ENCODE measurements around the gene FAM135A. TPM values are rescaled to one million over a fixed set of nuclear protein-coding genes. Genes with fewer than 3 reads are reported as not detected.

FAM135A gene
- total and polyA plus RNA-seq, 2 of the 13 experiments (the other 11 are each of a cell fraction or from before 2014, with no cell fraction given) = 26.9 to 31.5 TPM

DNA sequence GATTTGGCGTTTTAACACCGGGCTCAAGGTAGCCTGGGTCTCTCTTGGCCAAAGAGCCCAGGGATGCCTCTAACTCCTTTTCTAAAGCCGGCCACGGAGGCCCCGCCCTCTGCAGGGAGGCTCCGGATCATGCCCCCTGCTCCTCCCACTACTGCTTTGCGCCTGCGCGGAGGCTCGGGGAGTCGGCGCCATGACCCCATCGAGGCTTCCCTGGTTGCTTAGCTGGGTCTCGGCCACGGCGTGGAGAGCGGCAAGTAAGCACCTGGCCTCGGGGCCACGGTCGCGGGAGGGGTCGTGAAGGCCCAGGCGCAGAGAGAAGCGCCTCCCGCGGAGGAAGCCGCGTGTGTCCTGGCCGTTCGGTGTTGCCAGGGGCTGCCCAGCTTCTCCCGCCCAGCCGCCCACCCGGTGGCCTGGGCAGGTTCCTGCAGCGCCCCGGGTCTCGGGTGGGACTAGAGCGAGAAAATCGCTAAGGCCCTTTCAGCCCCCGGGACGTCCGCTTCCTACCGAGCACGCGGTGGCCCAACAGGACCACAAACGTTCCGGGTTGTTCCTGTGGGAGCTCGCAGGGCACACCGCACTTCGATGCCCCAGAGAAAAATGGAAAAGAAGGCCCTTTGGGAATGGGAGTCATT lies 153.6 kb downstream of the FAM135A start, which contains the start of gene SDHAF4 (continued):
- TF ChIP-seq, protein P1, sequence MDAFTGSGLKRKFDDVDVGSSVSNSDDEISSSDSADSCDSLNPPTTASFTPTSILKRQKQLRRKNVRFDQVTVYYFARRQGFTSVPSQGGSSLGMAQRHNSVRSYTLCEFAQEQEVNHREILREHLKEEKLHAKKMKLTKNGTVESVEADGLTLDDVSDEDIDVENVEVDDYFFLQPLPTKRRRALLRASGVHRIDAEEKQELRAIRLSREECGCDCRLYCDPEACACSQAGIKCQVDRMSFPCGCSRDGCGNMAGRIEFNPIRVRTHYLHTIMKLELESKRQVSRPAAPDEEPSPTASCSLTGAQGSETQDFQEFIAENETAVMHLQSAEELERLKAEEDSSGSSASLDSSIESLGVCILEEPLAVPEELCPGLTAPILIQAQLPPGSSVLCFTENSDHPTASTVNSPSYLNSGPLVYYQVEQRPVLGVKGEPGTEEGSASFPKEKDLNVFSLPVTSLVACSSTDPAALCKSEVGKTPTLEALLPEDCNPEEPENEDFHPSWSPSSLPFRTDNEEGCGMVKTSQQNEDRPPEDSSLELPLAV (CRISPR knock-in tag; conservative IDR thresholded peaks at IDR 0.05; ENCODE audit: low read depth) = no peak
- TF ChIP-seq ZNF644 (CRISPR knock-in tag; IDR thresholded peaks at IDR 0.05; ENCODE audit: low read depth) (peak; percentile 46; the same call in 1 of the 2 replicates), ZBTB37 (CRISPR knock-in tag; IDR thresholded peaks at IDR 0.05) (no peak), ZNF629 (CRISPR knock-in tag; conservative IDR thresholded peaks at IDR 0.05) (no peak), TBP (CRISPR knock-in tag; IDR thresholded peaks at IDR 0.05) (no peak), ZBTB8A (CRISPR knock-in tag; IDR thresholded peaks at IDR 0.05; ENCODE audit: borderline replicate concordance, low read depth) (peak; percentile 84; the same call in 1 of the 2 replicates), ZNF143 (CRISPR knock-in tag; IDR thresholded peaks at IDR 0.05) (no peak), ZNF326 (CRISPR knock-in tag; IDR thresholded peaks at IDR 0.05; ENCODE audit: borderline replicate concordance) (no peak), GATA4 (IDR thresholded peaks at IDR 0.05; ENCODE audit: borderline replicate concordance, low read depth) (no peak), ZNF816 (CRISPR knock-in tag; IDR thresholded peaks at IDR 0.05; ENCODE audit: borderline replicate concordance) (no peak; the same call in 1 of the 2 replicates), MAFG (CRISPR knock-in tag; IDR thresholded peaks at IDR 0.05) (no peak), GPN1 (CRISPR knock-in tag; IDR thresholded peaks at IDR 0.05; ENCODE audit: borderline replicate concordance) (no peak), PAF1 (CRISPR knock-in tag; IDR thresholded peaks at IDR 0.05) (no peak), TRIM22 (IDR thresholded peaks at IDR 0.05) (no peak), ZNF549 (CRISPR knock-in tag; IDR thresholded peaks at IDR 0.05) (no peak), RXRA (CRISPR knock-in tag; IDR thresholded peaks at IDR 0.05) (peak; percentile 85)
- TF ChIP-seq, protein P2, sequence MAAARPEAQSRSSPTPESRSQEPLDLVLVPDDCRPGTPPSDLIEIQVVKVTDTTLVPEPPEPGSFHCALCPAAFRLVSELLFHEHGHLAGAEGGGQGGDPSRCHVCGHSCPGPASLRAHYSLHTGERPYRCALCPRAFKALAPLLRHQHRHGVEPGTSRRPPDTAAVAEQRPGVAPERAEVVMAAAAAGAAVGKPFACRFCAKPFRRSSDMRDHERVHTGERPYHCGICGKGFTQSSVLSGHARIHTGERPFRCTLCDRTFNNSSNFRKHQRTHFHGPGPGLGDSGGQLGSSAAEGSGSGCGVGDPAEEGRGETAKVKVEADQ (CRISPR knock-in tag; IDR thresholded peaks at IDR 0.05; ENCODE audit: borderline replicate concordance) = no peak
- TF ChIP-seq, protein P3, sequence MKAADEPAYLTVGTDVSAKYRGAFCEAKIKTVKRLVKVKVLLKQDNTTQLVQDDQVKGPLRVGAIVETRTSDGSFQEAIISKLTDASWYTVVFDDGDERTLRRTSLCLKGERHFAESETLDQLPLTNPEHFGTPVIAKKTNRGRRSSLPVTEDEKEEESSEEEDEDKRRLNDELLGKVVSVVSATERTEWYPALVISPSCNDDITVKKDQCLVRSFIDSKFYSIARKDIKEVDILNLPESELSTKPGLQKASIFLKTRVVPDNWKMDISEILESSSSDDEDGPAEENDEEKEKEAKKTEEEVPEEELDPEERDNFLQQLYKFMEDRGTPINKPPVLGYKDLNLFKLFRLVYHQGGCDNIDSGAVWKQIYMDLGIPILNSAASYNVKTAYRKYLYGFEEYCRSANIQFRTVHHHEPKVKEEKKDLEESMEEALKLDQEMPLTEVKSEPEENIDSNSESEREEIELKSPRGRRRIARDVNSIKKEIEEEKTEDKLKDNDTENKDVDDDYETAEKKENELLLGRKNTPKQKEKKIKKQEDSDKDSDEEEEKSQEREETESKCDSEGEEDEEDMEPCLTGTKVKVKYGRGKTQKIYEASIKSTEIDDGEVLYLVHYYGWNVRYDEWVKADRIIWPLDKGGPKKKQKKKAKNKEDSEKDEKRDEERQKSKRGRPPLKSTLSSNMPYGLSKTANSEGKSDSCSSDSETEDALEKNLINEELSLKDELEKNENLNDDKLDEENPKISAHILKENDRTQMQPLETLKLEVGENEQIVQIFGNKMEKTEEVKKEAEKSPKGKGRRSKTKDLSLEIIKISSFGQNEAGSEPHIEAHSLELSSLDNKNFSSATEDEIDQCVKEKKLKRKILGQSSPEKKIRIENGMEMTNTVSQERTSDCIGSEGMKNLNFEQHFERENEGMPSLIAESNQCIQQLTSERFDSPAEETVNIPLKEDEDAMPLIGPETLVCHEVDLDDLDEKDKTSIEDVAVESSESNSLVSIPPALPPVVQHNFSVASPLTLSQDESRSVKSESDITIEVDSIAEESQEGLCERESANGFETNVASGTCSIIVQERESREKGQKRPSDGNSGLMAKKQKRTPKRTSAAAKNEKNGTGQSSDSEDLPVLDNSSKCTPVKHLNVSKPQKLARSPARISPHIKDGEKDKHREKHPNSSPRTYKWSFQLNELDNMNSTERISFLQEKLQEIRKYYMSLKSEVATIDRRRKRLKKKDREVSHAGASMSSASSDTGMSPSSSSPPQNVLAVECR (CRISPR knock-in tag; IDR thresholded peaks at IDR 0.05; ENCODE audit: borderline replicate concordance) = peak; percentile 87
- TF ChIP-seq, protein P4, sequence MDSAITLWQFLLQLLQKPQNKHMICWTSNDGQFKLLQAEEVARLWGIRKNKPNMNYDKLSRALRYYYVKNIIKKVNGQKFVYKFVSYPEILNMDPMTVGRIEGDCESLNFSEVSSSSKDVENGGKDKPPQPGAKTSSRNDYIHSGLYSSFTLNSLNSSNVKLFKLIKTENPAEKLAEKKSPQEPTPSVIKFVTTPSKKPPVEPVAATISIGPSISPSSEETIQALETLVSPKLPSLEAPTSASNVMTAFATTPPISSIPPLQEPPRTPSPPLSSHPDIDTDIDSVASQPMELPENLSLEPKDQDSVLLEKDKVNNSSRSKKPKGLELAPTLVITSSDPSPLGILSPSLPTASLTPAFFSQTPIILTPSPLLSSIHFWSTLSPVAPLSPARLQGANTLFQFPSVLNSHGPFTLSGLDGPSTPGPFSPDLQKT (CRISPR knock-in tag; IDR thresholded peaks at IDR 0.05; ENCODE audit: borderline replicate concordance) = no peak
